ENCODE measurements around the gene TMEM156. TPM values are rescaled to one million over a fixed set of nuclear protein-coding genes. Genes with fewer than 3 reads are reported as not detected.

Gene TMEM156
- total and polyA plus RNA-seq, 2 donors (not counting 3 experiments of a cell fraction or from before 2014, with no cell fraction given) = 0.39 to 1.00 TPM

DNA sequence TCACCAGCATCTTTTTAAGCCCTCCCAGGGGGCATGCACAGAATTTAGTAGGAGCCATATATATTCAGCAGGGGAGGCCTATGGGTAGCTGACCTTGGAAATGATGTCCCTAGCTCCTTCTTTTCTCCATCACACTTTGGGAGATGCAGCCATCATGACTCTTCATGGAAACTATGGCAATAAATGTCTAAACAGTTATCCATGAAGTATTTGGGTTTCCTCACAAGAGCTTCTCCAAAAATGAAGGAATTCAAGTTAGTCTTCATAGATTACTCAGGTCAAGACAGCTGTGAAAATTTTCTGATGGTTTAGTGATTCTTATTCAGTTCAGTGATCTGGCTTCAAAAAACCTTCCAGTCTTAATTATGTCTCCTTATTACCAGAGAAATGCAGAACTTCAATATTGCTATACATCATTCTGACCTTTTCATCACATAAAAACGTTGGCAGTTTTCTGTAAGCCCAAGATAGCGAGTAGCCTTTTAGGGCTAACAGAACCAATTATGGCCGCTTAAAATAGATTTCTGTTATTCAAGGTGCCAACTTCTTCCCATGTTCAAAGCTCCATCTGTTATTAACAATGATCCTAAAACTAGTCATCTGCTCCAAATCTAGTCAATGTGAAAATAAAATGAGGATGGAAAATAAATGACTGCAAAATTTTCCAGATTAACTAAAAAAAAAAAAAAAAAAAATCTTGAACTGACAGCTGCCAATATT lies 52.5 kb downstream of the TMEM156 start:
- Histone ChIP-seq H3K4me2 (ENCODE audit: insufficient read depth, low read length) (no peak overlapping the region), H3K9me1 (replicated peaks; ENCODE audit: control insufficient read depth, extremely low read depth, insufficient read depth, low read length) (no peaks in the 10 kb centered on the region), H4K20me1 (replicated peaks; ENCODE audit: control insufficient read depth, extremely low read depth, insufficient read depth, low read length) (no peaks in the 10 kb centered on the region), H3K36me3 (ENCODE audit: control insufficient read depth in 2 of 2, extremely low read depth in 1 of 2, insufficient read depth in 2 of 2, low read length in 2 of 2) (no peaks in the 10 kb centered on the region), H3K4me1 (ENCODE audit: control insufficient read depth, extremely low read depth, insufficient read depth, low read length) (no peaks in the 10 kb centered on the region), H3K79me2 (ENCODE audit: control insufficient read depth, insufficient read depth, low read length) (no peaks in the 10 kb centered on the region), H3K9ac (replicated peaks; ENCODE audit: extremely low read depth, insufficient read depth, low read length) (no peak overlapping the region), H2AFZ (ENCODE audit: low read depth, low read length) (no peak overlapping the region), H3K9me3 (replicated peaks; ENCODE audit: control insufficient read depth, insufficient read depth, low read length) (no peaks in the 10 kb centered on the region), H3K27ac (ENCODE audit: insufficient read depth, low read depth, low read length) (no peak overlapping the region), H3K4me3 (replicated peaks in 1 of 3; ENCODE audit: insufficient read depth in 1 of 3, low read depth in 1 of 3, low read length in 3 of 3) (no peak overlapping the region), H3K27me3 (ENCODE audit: control insufficient read depth in 2 of 2, insufficient read depth in 2 of 2, low read length in 2 of 2) (no peaks in the 10 kb centered on the region)
- POLR2A ChIA-PET = no interaction called here
- DNase-seq (ENCODE audit: low read depth, low spot score) = no peak
- no TSS peak for BruUV-seq (replicated peaks)
- TF ChIP-seq POLR2A (IDR thresholded peaks at IDR 0.05; ENCODE audit: low read depth, low read length) (no peak), JUN (IDR thresholded peaks at IDR 0.05; ENCODE audit: borderline replicate concordance, insufficient read depth, insufficient read length, low read depth) (no peak), POLR2AphosphoS5 (IDR thresholded peaks at IDR 0.05; ENCODE audit: insufficient read depth, low read depth, low read length) (no peak), FOS (IDR thresholded peaks at IDR 0.05; ENCODE audit: borderline replicate concordance, insufficient read depth, low read length) (no peak), EZH2 (IDR thresholded peaks at IDR 0.05; ENCODE audit: borderline replicate concordance, low read depth, low read length, severe bottlenecking) (no peak), MYC (IDR thresholded peaks at IDR 0.05; ENCODE audit: low read depth, low read length) (no peak), GATA2 (IDR thresholded peaks at IDR 0.05; ENCODE audit: insufficient read depth, insufficient read length, low read depth, low read length) (no peak)
- TF ChIP-seq, protein P1, sequence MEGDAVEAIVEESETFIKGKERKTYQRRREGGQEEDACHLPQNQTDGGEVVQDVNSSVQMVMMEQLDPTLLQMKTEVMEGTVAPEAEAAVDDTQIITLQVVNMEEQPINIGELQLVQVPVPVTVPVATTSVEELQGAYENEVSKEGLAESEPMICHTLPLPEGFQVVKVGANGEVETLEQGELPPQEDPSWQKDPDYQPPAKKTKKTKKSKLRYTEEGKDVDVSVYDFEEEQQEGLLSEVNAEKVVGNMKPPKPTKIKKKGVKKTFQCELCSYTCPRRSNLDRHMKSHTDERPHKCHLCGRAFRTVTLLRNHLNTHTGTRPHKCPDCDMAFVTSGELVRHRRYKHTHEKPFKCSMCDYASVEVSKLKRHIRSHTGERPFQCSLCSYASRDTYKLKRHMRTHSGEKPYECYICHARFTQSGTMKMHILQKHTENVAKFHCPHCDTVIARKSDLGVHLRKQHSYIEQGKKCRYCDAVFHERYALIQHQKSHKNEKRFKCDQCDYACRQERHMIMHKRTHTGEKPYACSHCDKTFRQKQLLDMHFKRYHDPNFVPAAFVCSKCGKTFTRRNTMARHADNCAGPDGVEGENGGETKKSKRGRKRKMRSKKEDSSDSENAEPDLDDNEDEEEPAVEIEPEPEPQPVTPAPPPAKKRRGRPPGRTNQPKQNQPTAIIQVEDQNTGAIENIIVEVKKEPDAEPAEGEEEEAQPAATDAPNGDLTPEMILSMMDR (IDR thresholded peaks at IDR 0.05; ENCODE audit: extremely low read depth in 1 of 2, insufficient read depth in 1 of 2, low read depth in 1 of 2, low read length in 2 of 2) = no peak
- TF ChIP-seq, protein P2, sequence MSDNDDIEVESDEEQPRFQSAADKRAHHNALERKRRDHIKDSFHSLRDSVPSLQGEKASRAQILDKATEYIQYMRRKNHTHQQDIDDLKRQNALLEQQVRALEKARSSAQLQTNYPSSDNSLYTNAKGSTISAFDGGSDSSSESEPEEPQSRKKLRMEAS (IDR thresholded peaks at IDR 0.05; ENCODE audit: insufficient read depth, insufficient read length) = no peak
- FAIRE-seq = no peak
- CTCF ChIA-PET = interaction anchor here (1.7 kb wide), 1 partner anchor 15 kb away, joined by 4 read pairs; no protein-coding TSS in a partner anchor
- intact Hi-C loops (cut with micrococcal nuclease) = no loop called here
- dilution Hi-C loops (cut with MboI; ENCODE audit: extremely low pct_ligation_motif_present, low sequenced_read_pairs) = no loop called here
